ENCODE data around the gene ANKDD1B. TPM values are rescaled to one million over a fixed set of nuclear protein-coding genes. Genes with fewer than 3 reads are reported as not detected.

Gene ANKDD1B
- total RNA-seq, 4 donors from 2014 or later = 1.1 TPM; not detected in 3

- H3K27ac ChIP-seq = no peak overlapping the region
- DNase-seq (no peak), ATAC-seq (no peak)
- no peaks in the 10 kb centered on the region for H3K9me3 ChIP-seq
- H3K4me3 ChIP-seq = no peak overlapping the region
- in situ Hi-C loops (cut with MboI; ENCODE audit: low sequenced_read_pairs in 4 of 4) = loop anchor here in 1 of 4 donors (25.0 kb wide), 1 partner anchor 414 kb away; the partner anchor contains the start of gene ANKRD31
- intact Hi-C loops (cut with DNase I; ENCODE audit: low total_unique reads) = no loop called here
- TF ChIP-seq, protein P1, sequence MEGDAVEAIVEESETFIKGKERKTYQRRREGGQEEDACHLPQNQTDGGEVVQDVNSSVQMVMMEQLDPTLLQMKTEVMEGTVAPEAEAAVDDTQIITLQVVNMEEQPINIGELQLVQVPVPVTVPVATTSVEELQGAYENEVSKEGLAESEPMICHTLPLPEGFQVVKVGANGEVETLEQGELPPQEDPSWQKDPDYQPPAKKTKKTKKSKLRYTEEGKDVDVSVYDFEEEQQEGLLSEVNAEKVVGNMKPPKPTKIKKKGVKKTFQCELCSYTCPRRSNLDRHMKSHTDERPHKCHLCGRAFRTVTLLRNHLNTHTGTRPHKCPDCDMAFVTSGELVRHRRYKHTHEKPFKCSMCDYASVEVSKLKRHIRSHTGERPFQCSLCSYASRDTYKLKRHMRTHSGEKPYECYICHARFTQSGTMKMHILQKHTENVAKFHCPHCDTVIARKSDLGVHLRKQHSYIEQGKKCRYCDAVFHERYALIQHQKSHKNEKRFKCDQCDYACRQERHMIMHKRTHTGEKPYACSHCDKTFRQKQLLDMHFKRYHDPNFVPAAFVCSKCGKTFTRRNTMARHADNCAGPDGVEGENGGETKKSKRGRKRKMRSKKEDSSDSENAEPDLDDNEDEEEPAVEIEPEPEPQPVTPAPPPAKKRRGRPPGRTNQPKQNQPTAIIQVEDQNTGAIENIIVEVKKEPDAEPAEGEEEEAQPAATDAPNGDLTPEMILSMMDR (IDR thresholded peaks at IDR 0.05 in 4 of 5, conservative IDR thresholded peaks at IDR 0.05 in 1 of 5) = no peak
- no peak for TF ChIP-seq POLR2A (IDR thresholded peaks at IDR 0.05)
- no peaks in the 10 kb centered on the region for H3K27me3 ChIP-seq
- H3K4me1 ChIP-seq = no peaks in the 10 kb centered on the region
- H3K36me3 ChIP-seq = no peaks in the 10 kb centered on the region
Observed at GRCh38 chr5:75651575-75652238, 40.5 kb downstream of the ANKDD1B start.

GRCh38 chr5:75653521-75653920, 42.3 kb downstream of the ANKDD1B start:
- Histone ChIP-seq H3K9me3 (no peaks in the 10 kb centered on the region), H3K27me3 (no peaks in the 10 kb centered on the region), H3K4me1 (no peaks in the 10 kb centered on the region), H3K36me3 (no peaks in the 10 kb centered on the region), H3K27ac (no peak overlapping the region), H3K4me3 (no peak overlapping the region)
- intact Hi-C loops (cut with DNase I; ENCODE audit: low total_unique reads) = no loop called here
- TF ChIP-seq, protein P1 (IDR thresholded peaks at IDR 0.05 in 4 of 5, conservative IDR thresholded peaks at IDR 0.05 in 1 of 5) = no peak
- TF ChIP-seq POLR2A (IDR thresholded peaks at IDR 0.05) = no peak
- ATAC-seq (no peak), DNase-seq (no peak)
- in situ Hi-C loops (cut with MboI; ENCODE audit: low sequenced_read_pairs in 4 of 4) = loop anchor here in 1 of 4 donors (25.0 kb wide), 1 partner anchor 416 kb away; the partner anchor contains the start of gene ANKRD31

GRCh38 chr5:75654693-75655295, 43.5 kb downstream of the ANKDD1B start:
- Histone ChIP-seq H3K27ac (no peak overlapping the region), H3K27me3 (no peaks in the 10 kb centered on the region), H3K4me1 (no peaks in the 10 kb centered on the region), H3K9me3 (no peaks in the 10 kb centered on the region), H3K36me3 (no peaks in the 10 kb centered on the region), H3K4me3 (no peak overlapping the region)
- in situ Hi-C loops (cut with MboI; ENCODE audit: low sequenced_read_pairs in 4 of 4) (loop anchor here in 1 of 4 donors (25.0 kb wide), 1 partner anchor 417 kb away; the partner anchor contains the start of gene ANKRD31), intact Hi-C loops (cut with DNase I; ENCODE audit: low total_unique reads) (no loop called here)
- TF ChIP-seq POLR2A (IDR thresholded peaks at IDR 0.05) = no peak
- TF ChIP-seq, protein P1 (IDR thresholded peaks at IDR 0.05 in 4 of 5, conservative IDR thresholded peaks at IDR 0.05 in 1 of 5) = no peak
- ATAC-seq = no peak
- no peak for DNase-seq

DNA sequence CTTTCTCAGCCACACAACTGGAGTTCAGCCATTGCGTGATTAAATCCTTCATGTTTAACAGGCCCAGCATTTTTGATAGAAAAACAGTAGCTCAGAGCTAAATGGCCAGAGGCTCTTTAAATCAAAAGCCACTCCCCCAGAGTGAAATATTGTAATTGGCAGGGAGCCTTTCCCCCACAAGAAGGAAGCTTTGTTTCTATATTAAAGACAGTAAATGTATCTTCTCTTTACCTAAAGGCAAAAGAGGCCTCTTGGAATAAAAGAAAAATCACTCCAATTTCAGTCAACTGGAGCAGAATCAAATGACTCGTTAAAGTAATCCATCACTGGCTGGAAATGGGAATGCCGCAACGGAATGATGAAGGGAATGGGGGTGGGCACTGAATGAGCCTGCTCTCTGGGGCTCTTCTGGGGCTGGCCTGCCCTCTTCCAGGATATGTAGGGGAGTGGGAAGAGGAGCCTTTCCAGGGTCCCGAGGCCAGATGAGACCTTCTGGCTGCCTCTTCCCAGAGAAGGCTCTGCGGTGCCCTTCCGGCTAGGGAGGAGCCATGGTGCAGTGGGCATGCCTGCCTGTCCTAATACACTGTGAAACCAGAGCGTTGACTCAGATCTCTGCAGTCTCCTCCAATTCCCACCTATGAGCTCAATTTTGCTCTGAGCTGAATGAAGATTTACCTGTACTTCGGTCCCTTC, 45.2 kb downstream of the ANKDD1B start:
- peak overlapping the region; percentile 31 to 50 (median 43) for H3K4me3 ChIP-seq
- no peaks in the 10 kb centered on the region for H3K27me3 ChIP-seq
- in situ Hi-C loops (cut with MboI; ENCODE audit: low sequenced_read_pairs in 4 of 4) = loop anchor here in 1 of 4 donors (25.0 kb wide), 1 partner anchor 419 kb away; the partner anchor contains the start of gene ANKRD31
- no peaks in the 10 kb centered on the region for H3K36me3 ChIP-seq
- DNase-seq (no peak), ATAC-seq (no peak)
- TF ChIP-seq POLR2A (IDR thresholded peaks at IDR 0.05) = no peak
- TF ChIP-seq, protein P1 (IDR thresholded peaks at IDR 0.05 in 4 of 5, conservative IDR thresholded peaks at IDR 0.05 in 1 of 5) = no peak
- no peaks in the 10 kb centered on the region for H3K4me1 ChIP-seq
- no peak overlapping the region for H3K27ac ChIP-seq
- intact Hi-C loops (cut with DNase I; ENCODE audit: low total_unique reads) = no loop called here
- no peaks in the 10 kb centered on the region for H3K9me3 ChIP-seq

Measured in gastrocnemius medialis (tissue), 4 donors.